ENCODE results near the gene NMT2.

DNA sequence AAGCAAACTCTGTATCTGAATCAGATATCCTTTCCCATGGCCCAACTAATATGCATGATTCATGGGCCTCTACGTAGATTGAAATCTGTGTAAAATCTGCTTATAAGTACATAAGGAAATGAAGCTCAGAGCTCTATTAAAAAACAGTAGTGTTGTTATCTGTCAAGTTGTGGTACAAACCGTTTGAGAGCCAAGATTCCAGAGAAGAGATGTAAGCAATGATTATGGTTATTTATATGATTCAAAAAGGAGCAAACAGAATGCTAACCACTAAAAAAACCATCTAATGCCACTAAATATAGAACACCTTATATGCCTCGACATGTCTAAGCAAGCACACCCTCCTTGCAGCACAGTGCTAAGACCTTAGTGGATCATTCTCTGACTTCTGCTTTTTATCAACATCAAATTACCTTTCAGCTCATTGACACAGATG lies 44.7 kb downstream of the NMT2 start:
- no peak for TF ChIP-seq POLR2AphosphoS5 (IDR thresholded peaks at IDR 0.05)
- TF ChIP-seq CTCF (IDR thresholded peaks at IDR 0.05; ENCODE audit: poor library complexity, severe bottlenecking): no peak
- TF ChIP-seq REST (IDR thresholded peaks at IDR 0.05; ENCODE audit: borderline replicate concordance): no peak
- TF ChIP-seq EP300 (conservative IDR thresholded peaks at IDR 0.05; ENCODE audit: poor library complexity, severe bottlenecking): no peak
- no peak for TF ChIP-seq MXI1 (conservative IDR thresholded peaks at IDR 0.05; ENCODE audit: poor library complexity, severe bottlenecking)
